ENCODE measurements around the gene KLHL40. TPM values are rescaled to one million over a fixed set of nuclear protein-coding genes. Genes with fewer than 3 reads are reported as not detected.

KLHL40 gene
- total RNA-seq, 4 donors from 2014 or later: not detected

DNA sequence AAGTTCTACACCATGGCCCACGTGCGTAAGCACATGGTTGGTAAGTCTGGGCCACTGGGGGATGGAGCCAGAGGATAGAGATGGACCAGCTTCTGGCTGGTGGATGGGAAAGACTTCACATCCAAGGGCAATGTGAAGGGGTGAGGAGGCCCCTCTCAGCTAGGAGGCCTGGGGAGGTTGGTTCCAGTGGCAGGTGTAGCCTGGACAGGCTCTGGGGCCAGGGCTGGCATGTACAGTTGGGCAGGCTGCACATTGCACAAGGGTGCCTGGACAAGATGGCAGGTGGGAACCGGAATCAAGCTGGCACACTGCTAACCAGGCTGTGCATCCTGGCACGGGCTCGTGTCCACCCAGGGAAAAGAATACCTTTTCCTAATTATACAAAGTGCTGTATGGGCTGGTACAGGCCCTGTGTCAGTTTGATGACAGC, 23.7 kb upstream of the KLHL40 start:
- H3K4me1 ChIP-seq: peaks cover 16% of the 10 kb centered on the region
- peaks cover 7% of the 10 kb centered on the region for H3K36me3 ChIP-seq
- WGBS: 83% methylated on average over 5 of the region's 5 CpGs
- H3K27me3 ChIP-seq: no peaks in the 10 kb centered on the region
- no peaks in the 10 kb centered on the region for H3K9me3 ChIP-seq
- H3K4me3 ChIP-seq: no peak overlapping the region
- DNase-seq (ENCODE audit: low spot score in 2 of 2): no peak
- no peak overlapping the region for H3K27ac ChIP-seq
- TF ChIP-seq POLR2AphosphoS5 (IDR thresholded peaks at IDR 0.05) (no peak), EP300 (IDR thresholded peaks at IDR 0.05) (no peak), CTCF (IDR thresholded peaks at IDR 0.05) (no peak), POLR2A (IDR thresholded peaks at IDR 0.05) (no peak)

GRCh38 chr3:42662037-42662812, 23.1 kb upstream of the KLHL40 start:
- Histone ChIP-seq H3K9me3 (no peaks in the 10 kb centered on the region), H3K4me3 (no peak overlapping the region), H3K27me3 (no peaks in the 10 kb centered on the region), H3K27ac (no peak overlapping the region), H3K4me1 (peaks cover 17% of the 10 kb centered on the region), H3K36me3 (peaks cover 7% of the 10 kb centered on the region)
- no peak for TF ChIP-seq POLR2A (IDR thresholded peaks at IDR 0.05)
- TF ChIP-seq POLR2AphosphoS5 (IDR thresholded peaks at IDR 0.05): no peak
- TF ChIP-seq EP300 (IDR thresholded peaks at IDR 0.05): no peak
- TF ChIP-seq CTCF (IDR thresholded peaks at IDR 0.05): no peak
- 81% methylated on average over 3 of the region's 7 CpGs for WGBS
- no peak for DNase-seq (ENCODE audit: low spot score in 2 of 2)

- 87% methylated on average over 7 of the region's 12 CpGs for WGBS
- no peak for DNase-seq (ENCODE audit: low spot score in 2 of 2)
- H3K36me3 ChIP-seq: peaks cover 7% of the 10 kb centered on the region
- no peaks in the 10 kb centered on the region for H3K9me3 ChIP-seq
- peaks cover 23% of the 10 kb centered on the region for H3K4me1 ChIP-seq
- no peaks in the 10 kb centered on the region for H3K27me3 ChIP-seq
- no peak overlapping the region for H3K27ac ChIP-seq
- no peak for TF ChIP-seq EP300 (IDR thresholded peaks at IDR 0.05)
- TF ChIP-seq POLR2A (IDR thresholded peaks at IDR 0.05): no peak
- no peak for TF ChIP-seq POLR2AphosphoS5 (IDR thresholded peaks at IDR 0.05)
- H3K4me3 ChIP-seq: no peak overlapping the region
Measured at GRCh38 chr3:42662813-42663535, 22.4 kb upstream of the KLHL40 start.

DNA sequence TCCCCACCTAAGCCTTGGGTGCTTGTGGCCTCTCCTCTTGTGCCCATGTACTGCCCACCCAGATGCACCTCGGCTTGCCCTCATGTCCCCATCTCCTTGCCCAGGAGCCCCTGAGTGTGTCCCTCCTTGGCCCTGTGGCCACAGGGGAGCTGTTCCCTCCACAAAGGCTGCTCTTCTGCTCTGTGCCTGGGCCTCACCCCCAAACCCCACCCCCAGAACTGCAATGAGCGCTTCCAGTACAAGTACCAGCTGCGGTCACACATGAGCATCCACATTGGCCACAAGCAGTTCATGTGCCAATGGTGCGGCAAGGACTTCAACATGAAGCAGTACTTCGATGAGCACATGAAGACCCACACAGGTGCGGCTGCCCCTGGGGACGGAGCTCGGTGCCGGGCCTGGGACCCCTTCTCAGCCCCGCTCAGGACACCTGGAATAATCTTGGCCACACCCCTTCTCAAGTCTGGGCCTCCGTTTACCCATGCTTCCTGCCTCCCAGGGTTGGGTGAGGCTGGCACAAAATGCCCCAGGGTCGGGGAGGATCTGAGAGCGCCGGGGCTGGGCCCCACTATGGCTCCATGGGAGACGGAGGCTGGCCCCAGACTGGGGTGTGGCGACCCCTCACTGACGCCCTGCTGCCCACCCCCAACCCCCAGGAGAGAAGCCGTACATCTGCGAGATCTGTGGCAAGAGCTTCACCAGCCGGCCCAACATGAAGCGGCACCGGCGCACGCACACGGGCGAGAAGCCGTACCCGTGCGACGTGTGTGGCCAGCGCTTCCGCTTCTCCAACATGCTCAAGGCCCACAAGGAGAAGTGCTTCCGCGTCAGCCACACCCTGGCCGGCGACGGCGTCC, 21.5 kb upstream of the KLHL40 start:
- H3K36me3 ChIP-seq: peaks cover 7% of the 10 kb centered on the region
- H3K27ac ChIP-seq: no peak overlapping the region
- no peak overlapping the region for H3K4me3 ChIP-seq
- WGBS: 85% methylated on average over 11 of the region's 38 CpGs
- TF ChIP-seq EP300 (IDR thresholded peaks at IDR 0.05) (no peak), CTCF (IDR thresholded peaks at IDR 0.05) (no peak), POLR2AphosphoS5 (IDR thresholded peaks at IDR 0.05) (no peak), POLR2A (IDR thresholded peaks at IDR 0.05) (no peak)
- H3K4me1 ChIP-seq: peaks cover 23% of the 10 kb centered on the region
- DNase-seq (ENCODE audit: low spot score in 2 of 2): no peak
- no peaks in the 10 kb centered on the region for H3K9me3 ChIP-seq
- no peaks in the 10 kb centered on the region for H3K27me3 ChIP-seq

DNA sequence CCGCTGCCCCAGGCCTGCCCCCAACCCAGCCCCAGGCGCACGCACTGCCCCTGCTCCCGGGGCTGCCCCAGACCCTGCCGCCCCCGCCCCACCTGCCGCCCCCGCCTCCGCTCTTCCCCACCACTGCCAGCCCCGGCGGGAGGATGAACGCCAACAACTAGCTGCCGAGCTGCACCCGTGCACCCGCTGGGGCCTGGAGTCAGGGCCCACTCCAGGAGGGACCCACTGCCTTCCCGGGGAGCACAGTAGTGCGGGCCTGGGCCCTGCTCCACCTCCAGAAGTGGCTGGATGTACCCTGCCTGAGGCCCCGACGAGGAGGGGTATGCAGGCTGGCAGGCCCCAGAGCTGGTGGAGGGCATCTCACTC, 20.9 kb upstream of the KLHL40 start:
- peaks cover 23% of the 10 kb centered on the region for H3K4me1 ChIP-seq

More for the DNA sequence above, 20.9 kb upstream of the KLHL40 start:
- no peak overlapping the region for H3K4me3 ChIP-seq
- TF ChIP-seq POLR2A (IDR thresholded peaks at IDR 0.05) (no peak), EP300 (IDR thresholded peaks at IDR 0.05) (no peak), POLR2AphosphoS5 (IDR thresholded peaks at IDR 0.05) (no peak), CTCF (IDR thresholded peaks at IDR 0.05) (no peak)
- H3K27ac ChIP-seq: no peak overlapping the region
- peaks cover 5% of the 10 kb centered on the region for H3K36me3 ChIP-seq
- H3K9me3 ChIP-seq: no peaks in the 10 kb centered on the region
- 75% methylated on average over 7 of the region's 19 CpGs for WGBS
- no peaks in the 10 kb centered on the region for H3K27me3 ChIP-seq
- no peak for DNase-seq (ENCODE audit: low spot score in 2 of 2)

Measured in suprapubic skin (tissue), 4 donors.